HCT116 (cell line): ENCODE measurements around the gene OSBP2.

Experiments
- CEBPB ChIP-seq: IDR thresholded peaks from 2 replicates; pipeline ENCODE4 v1.6.1; 2012; ENCODE audit warnings: low read depth
- CTCF ChIP-seq, 3 experiments: fragments of 200-600 bp in 1 of 3; sonication (generic) in 1 of 3; IDR thresholded peaks in 2 of 3; conservative IDR thresholded peaks in 1 of 3; 2 replicates each; pipeline ENCODE4 v1.5.1; 2012 to 2017; ENCODE audit warnings: low read depth in 2 of 3, low read length in 2 of 3, antibody characterized with exemption in 1 of 3, borderline replicate concordance in 1 of 3, control low read depth in 1 of 3, mild to moderate bottlenecking in 1 of 3, mixed read lengths in 1 of 3, mixed run types in 1 of 3, moderate library complexity in 1 of 3; ENCODE audit not compliant: insufficient read depth in 1 of 3
- EZH2 ChIP-seq: fragments of 200-600 bp; sonication (generic); IDR thresholded peaks from 2 replicates; pipeline ENCODE4 v1.6.1; 2017; ENCODE audit warnings: antibody characterized with exemption, mixed run types
- EZH2phosphoT487 ChIP-seq: fragments of 200-600 bp; IDR thresholded peaks from 2 replicates; pipeline ENCODE4 v1.6.1; 2018; ENCODE audit warnings: antibody characterized with exemption, borderline replicate concordance
- MAX ChIP-seq: IDR thresholded peaks from 2 replicates; pipeline ENCODE4 v1.6.1; 2012
- POLR2A ChIP-seq: IDR thresholded peaks from 2 replicates; pipeline ENCODE4 v1.7.0; 2011; ENCODE audit warnings: borderline replicate concordance; ENCODE audit not compliant: insufficient read depth, insufficient read length; ENCODE audit errors: extremely low read depth
- REST ChIP-seq: IDR thresholded peaks from 2 replicates; pipeline ENCODE4 v1.6.1; 2012; ENCODE audit warnings: low read depth
- ZFX ChIP-seq: fragments of 450-650 bp; IDR thresholded peaks from 2 replicates; pipeline ENCODE4 v1.6.1; 2017

DNA sequence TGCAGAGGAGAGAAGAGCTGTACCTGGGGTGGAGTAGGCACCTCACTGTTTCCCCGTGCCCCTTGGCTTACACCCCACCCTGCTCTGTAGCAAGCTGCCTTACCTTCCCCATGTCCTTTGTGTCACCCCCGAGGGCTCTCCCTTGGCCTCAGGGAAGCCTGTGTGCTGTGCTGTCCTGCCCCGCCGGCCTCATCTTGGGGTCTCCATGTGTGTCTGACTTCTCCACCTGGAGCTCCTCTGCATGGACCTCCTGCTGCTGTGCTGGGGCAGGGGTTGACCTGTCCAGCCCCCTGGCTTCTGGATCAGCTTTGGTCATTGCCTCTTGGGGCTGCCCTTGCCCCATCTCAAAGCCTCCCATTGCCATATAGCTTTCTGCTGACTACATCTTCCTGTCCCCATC is 59.8 kb downstream of the OSBP2 start:
- TF ChIP-seq EZH2 (no peak), POLR2A (no peak), MAX (no peak), CTCF (IDR thresholded peaks at IDR 0.05 in 2 of 3, conservative IDR thresholded peaks at IDR 0.05 in 1 of 3; ENCODE audit: borderline replicate concordance in 1 of 3, insufficient read depth in 1 of 3, low read depth in 2 of 3, low read length in 2 of 3) (no peak), EZH2phosphoT487 (no peak), CEBPB (no peak), REST (no peak), ZFX (no peak)
